LHCN-M2 (cell line): ENCODE data around the gene UTS2. TPM values are rescaled to one million over a fixed set of nuclear protein-coding genes. Genes with fewer than 3 reads are reported as not detected.

Source experiments
- DNase-seq: peaks from one replicate; pipeline ENCODE4 v3.0.0-alpha.2; 2012; ENCODE audit warnings: low read depth
- polyA plus RNA-seq: library from polyadenylated mRNA; unstranded; fragments of >200 nt; gene quantifications from one replicate; pipeline ENCODE4 v1.2.1, GENCODE V29; 2012; ENCODE audit warnings: missing spikeins
- total RNA-seq: library from RNA; depleted of rRNA; stranded (reverse); fragments of >200 nt; gene quantifications from 2 replicates; pipeline ENCODE4 v1.2.3, GENCODE V29; 2014; rRNA removed

The UTS2 gene, protein sequence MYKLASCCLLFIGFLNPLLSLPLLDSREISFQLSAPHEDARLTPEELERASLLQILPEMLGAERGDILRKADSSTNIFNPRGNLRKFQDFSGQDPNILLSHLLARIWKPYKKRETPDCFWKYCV
- not detected in 2 replicates for total RNA-seq
- not detected for polyA plus RNA-seq

DNA sequence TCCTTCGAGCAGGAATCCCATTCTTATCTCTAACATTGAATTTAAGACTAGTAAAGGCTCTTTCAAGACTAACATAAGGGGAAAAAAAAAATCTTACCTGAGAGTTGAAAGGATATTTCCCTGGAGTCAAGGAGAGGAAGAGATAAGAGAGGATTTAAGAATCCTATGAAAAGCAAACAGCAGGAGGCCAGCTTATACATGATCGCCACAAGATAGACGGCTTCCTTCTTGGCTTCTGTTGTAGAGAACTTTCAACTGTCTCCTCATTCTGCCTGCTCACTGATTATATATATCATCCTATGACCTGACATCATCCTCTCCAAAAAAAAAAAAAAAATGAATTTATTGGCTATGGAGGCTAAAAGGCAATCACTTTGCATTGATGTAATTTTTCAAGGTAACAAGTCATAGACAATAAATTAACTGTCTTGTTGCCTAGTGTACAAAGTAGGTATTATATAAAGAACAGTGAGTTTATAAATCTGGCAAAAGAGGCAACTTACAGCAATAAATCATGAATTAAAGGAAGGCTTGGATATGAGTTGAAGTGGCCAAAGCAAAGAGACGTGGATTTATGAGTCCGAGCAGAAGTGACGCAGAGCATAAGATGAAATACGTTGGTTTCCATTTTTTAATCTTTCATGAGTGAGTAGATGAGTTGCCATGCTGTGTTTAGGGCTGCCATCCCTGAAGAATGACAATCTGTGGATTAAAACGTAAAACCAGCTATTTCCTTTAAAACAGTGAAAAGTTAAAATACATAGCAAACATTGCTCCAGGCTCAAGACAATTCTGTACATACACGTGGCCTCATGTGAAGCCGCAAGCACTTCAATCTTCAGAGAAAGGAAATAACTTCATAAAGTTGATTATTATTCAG is at the start of gene UTS2:
Gene UTS2, minus strand, starts transcription at position 262 of the 880 bp plus-strand sequence. Its CDS starts 62 bp downstream, at position 200.
- no peak for DNase-seq

DNA sequence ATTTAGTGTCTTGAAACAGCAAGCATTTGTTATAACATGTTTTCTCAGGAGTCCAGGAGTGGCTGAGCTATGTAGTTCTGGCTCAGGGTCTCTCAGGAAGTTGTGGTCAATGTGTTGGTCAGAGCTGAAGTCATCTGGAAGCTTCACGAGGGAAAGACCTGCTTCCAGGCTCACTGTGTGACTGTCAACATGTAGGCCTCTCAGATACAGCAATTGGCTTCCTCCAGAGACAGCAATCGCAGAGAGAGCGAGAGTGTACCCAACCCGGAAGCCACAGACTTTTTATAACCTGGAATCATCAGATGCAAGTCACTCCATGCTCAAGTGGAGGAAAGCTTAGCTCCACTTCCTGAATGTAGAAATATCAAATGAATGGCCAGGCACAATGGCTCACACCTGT is 46.9 kb upstream of the UTS2 start:
- peak; percentile 29 for DNase-seq

DNA sequence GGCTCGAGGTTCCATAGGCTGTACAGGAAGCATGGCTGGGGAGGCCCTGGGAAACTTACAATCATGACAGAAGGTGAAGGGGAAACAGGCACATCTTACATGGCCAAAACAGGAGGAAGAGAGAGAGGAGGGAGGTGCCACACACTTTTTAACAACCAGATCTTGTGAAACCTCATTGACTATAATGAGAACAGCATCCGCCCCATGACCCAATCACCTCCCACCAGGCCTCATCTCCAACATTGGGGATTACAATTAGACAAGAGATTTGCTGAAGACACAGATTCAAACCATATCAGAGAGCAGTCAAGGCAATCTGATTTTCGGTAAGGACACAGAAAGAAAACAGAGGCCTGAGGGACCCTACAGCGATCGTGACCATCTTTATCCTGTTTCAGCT is 46.1 kb upstream of the UTS2 start:
- no peak for DNase-seq

DNA sequence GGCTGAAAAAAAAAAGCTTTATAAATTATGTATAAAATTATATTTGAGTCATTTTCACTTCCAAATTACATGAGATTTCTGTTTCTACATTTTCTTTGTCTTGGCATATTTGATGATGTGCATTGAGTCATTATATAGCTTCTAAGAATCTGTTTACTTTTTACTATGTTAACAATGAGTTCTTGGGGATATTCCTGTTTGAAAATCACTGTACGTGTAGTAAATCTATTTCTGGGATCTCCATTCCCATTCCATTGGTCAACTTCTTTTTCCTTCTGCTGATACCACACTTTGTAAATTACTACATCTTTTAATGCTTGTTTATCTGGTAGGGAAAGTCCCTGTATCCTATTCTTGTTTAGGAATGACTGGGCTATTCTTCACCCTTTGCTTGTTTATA is 44.1 kb upstream of the UTS2 start:
- DNase-seq: no peak

DNA sequence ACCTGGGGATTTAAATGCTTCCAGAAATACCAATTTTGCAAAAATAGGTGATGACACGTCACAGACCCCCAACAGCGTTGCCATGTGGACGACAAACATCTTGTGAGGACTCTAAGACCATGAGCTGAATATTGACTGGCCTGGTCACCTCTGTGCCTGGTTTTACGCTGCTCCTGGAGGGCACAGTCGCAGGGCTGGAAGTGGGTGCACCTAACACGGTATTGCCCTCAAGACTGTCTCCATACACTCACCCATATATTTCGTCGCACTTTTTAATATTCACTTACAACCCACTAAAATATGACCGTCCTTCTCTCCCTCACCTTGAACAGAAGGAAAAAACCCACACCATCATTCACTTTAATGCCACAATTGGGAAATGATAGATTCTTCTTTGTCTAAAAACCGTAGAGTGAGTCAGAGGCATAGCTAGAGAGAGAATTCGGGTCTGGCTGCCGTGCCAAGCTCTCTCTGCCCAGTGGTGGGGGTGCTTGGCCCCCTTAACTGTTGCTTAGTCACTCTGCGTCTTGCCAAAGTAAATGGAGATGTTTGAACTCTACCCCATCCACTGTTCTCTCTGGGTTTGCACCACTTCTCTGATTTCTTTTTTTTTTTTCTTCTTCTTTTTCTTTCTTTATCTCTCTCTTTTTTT is 40.8 kb upstream of the UTS2 start:
- DNase-seq: peak; percentile 81

DNA sequence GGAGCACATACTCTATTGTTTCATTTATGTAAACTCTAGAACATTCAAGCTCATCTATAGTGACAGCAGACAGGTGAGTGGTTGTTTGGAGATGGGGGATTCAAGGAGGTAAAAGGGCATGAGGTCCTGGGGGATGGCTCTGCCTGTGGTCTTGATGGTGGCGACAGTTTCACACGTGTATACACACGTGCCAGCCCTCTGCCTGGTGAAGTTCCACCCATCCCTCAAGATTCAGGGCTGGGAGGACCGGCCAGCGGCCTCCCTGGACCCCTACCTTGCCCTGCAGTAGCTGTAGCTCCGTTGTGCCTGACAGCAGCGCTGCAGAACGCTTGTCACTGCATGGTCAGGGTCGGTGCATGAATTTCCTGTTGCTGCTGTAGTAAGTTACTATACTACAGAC is 38.9 kb upstream of the UTS2 start:
- no peak for DNase-seq

DNA sequence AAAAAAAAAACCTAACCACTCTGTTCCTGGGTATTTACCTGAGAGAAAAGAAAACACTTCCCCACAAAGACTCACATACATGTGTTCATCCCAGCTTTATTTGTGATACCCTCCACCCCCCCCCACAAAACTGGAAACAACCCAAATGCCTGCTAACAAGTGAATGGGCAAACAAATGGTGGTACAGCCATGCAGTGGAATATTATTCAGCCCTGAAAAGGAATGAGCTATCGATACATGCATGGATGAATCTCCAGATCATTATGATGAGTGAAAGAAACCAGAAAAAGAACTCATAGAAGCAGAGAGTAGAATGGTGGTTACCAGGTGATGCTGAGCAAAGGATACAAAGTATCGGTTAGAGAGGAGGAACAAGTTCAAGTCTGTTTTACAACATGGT is 38.0 kb upstream of the UTS2 start:
- no peak for DNase-seq

DNA sequence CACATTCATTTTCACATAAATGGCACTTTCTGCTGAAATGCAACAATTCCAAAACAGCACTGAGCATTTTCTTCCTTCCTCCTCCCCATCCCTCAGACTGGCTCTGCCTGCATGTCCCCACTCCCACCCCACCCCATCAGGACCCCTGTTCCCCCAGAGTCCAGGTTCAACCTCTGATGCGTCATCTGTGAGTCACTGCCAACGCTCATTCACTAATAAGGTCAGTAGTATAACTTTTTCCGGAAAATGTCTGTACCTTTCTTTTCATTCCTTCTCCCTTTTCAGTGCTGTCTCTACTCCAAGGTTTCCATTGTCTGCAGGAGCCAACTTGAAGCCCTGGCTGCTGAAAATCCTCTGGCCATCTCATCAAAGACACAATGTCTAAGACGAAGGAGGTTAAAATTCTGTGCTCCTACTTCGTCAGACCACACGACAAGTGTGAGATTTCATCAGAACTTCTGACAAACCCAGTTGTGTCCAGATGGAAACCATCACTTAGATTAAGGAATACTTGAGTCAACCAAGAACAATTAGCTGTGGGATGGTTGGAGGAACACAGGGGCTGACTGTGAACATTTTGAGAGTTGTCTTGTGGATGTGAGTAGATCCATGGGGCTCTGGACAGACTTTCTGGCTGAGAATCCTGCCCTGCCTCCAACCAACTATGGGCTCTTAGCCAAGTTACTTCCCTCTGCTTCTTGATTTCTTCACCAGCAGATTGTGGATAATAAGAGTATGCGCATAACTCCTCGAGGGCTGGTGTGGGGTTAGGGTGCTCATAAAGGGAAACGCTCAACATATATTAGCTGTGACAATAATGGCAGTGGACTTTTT is 35.6 kb upstream of the UTS2 start:
- DNase-seq: no peak

DNA sequence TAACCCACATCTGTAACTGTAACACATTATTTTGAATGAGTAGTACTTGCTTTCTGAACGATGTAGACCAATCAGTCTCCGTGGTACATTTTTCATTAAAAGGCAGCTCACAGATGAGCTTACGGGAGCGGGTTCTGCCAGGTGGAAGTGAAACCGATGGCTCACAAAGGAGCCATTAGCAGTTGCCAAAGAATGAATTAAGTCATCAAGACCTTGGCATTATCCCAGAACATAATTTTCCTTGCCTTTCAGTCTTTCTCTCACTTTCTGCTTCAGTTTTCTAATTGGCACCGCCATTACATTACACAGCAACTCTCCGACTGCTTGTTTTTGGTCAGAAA is 33.5 kb upstream of the UTS2 start:
- peak; percentile 8 for DNase-seq

DNA sequence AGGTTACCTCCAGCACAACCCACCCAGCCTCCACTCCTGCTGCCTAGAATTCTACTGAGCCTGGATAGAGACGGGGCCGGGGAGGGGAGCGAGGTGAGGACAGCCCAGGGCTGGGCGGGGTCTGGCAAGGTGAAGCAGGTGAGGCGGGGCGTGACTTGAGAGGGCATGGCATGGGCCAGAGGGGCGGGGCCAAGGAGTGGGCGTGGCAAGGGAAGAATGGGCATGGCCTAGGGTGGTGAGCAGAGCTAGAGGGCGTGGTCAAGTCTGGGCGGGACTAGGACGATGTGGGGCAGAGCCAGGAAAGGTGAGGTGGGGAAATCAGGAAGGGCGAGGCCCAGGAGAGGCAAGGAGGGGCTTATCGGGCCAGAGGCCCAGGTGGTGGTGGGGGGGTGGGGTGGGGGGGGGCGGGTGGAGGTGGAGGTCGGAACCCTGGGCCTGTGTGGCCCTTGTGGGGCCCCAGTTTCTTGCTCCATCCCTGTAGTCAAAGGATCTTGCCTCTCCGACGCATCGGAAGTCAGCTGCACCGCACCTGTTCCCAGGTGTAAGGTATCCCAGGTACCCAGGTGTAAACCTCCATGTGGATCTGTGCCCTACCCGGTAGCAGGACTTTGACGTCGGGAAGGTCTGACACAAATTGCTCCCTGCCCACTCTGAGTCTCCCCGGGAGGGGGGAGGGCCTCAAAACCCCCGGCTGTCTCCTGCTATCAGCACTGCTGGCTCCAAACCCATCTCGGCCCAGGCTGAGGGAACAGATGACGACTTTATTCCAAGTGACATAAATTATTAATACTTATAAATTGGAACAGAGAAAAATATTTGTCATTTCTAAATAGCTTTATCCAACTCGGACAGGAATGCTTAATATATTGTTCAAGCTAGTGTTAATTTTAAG is 32.9 kb upstream of the UTS2 start:
- DNase-seq: no peak

DNA sequence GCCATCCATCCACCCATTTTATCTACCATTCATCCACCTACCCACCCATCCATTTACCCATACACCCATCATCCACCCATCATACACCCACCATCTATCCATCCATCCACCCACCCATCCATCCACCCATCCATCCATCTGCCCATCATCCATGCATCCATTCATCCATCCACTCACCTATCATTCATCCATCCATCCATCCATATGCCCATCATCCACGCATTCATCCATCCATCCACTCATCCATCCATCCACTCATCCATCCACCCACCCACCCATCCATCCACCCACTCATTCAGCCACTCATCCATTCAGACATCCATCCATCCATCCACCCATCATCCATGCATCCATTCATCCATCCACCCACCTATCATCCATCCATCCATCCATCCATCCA is 31.9 kb upstream of the UTS2 start:
- no peak for DNase-seq

DNA sequence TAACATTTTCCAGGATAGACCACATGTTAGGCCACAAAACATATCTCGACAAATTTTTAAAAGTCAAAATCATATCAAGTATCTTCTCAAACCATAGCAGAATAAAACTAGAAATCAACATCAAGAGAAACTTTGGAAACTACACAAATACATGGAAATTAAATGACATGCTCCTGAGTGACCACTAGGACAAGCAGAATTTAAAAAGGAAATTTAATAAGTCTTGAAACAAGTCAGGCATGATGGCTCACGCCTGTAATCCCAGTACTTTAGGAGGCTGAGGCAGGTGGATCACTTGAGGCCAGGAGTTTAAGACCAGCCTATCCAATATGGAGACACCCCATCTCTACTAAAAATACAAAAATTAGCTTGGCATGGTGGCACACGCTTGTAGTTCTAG is 26.4 kb upstream of the UTS2 start:
- no peak for DNase-seq

DNA sequence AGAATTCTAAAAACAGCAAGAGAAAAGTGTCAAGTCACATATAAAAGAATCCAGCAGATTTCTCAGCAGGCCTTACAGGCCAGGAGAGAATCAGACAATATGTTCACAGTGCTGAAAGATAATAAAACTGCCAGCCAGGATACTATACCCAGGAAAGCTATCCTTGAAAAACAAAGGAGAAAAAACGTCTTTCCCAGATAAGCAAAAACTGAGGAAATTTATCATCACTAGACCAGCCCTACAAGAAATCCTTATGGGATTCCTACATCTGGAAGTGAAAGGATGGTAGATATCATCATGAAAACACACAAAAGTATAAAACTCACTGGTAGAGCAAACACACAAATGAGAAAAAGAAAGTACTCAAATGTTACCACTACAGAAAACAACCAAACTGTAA is 25.2 kb upstream of the UTS2 start:
- no peak for DNase-seq

DNA sequence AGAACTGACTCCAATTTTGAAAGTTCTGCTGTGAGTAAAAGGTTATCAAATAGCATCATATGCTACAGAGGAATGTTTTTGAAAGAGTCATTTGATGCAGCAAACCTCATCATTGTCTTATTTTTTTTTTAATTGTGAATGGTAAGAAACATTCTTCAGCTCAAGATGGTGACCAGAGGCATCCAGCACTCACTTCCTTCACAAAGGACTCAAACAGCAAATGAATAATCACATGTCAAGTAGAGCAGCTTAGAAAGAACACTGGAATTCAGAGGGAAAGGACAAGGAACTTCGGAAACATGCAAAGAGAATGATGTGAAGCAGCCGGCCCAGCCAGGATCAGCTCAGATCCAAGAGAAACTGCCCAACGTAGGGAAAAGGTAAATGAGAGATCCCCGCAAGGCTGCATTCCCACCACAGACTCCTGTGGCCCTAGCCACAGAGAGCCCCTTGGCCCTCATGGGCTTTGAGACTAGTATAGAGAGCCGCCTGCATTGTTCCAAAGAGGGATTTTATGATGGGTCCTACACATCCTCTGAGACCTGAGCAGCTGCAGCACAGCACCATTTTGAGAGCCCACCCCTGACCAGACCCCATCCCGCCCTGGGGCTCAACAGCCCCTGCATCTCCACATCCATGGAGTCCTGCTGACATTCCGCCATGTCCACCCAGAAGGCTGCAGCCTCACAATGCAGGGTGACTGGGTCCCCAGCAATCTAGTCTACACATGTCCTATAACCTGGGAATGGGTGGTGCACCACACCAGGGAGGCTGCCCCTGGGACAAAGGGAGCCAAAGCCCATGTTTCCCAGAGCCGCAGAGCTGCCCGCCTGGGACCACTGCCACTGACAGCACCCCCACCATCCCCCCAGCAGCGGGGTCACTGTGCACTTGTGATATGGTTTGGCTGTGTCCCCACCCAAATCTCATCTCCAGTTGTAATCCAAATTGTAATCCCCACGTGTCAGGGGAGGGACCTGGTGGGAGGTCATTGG is 21.2 kb upstream of the UTS2 start:
- DNase-seq: no peak

DNA sequence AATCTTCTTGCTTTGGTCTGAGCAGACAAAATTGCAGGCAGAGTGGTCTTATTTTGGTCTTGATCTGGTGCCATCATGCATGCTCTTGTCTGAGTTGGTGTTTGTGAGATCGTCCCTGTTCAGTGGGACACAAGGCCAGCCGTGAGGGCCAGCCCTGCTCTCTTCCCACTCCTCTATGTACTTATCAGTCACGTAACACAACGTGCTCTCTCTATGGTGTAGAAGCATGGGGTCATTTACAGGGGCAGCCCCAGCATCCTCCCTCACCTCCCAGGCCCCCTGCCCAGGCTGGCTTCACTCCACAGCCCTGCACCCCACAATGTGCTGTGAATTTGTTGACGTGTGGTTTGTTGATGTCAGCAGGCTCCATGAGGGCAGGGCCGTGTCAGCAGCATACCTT is 18.3 kb upstream of the UTS2 start:
- no peak for DNase-seq

DNA sequence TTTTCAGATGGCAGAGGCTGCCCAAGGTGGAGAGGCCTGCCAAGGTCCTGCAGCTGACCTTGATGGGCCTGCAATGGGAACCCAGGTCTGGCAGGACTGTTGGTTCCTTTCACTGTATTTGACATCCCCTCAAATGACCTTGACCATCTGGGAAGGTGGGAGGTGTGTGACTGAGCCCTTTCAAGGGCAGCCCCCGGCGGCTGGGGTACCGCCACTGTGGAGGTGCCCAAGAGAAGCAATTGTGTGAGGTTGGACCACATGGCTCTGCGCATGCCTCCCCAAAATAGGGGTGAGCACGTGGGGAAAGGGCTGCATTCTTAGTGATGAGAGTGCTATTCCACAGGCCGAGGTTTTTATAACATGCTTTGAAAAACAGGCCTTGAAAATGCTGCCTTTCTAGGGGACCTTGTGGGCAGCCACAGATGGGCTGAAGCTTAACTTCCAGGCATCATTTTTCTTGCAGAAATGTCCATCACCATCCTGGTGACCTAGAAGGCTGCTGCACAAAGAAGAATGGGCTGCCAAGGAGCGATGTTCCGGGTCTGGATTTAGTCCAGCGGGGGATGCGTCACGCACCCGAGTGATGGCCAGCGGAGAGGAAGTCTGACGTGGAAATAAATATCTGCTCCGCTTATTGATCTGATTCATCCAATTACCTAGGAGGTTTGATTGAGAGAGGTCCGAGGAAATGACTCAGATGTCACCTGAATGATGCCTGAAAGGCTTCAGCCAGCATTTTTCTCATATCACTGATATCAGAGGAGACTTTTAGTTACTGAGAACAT is 16.5 kb upstream of the UTS2 start:
- no peak for DNase-seq

DNA sequence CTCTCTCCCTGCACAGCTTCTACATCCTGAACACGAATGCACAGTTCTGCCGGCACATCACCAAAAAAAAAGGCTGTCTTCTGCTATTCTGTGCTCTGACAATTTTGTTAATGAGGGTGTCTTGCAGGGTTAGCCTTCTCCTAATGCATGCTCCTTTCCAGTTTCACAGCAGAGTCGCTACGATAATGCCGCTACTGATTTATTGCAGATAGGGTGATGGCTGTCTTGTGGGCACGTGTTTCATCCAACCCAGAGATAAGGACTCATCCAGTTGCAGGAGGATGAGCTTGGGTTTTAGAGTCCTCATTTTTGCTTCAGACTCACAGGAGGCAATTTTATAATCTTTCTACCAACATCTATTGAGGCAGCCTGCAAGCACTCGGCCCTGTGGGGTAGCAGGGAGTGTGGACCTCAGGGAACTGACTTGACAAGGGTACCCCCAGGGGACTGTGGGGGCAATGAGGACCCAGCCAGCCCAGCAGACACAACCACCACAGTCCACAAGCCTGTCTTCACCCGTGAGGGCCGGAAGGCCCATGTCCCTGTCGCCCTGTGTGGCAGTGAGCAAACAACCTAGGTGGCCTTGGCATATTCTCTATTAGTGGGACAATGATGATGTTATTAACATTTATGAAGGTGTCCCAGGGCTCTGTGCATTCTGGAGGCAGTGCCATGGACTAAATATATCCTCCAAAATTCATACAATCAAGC is 15.4 kb upstream of the UTS2 start:
- DNase-seq: no peak

DNA sequence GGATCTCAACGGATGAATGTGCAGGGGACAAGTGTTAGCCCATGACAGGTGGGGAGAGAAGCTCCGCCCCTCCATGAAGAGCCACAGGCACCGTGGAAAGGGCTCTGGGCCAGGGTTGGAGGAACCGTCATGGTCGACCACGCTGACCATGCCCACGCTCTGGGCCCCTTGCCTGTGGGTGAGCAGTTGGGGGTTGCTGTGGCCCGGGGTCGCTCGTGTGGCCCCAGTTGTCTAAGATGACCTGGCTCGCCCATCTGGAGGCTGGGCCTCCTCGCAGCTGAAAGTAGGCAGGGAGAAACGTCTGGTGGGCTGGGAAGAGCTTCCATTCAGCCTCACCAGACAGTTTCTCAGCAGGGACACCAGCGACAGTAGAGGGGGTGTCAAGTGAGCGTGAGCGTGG is 13.1 kb upstream of the UTS2 start:
- DNase-seq: no peak
